Activated CD8-positive, alpha-beta T cell treated with anti-CD3 and anti-CD28 coated beads for 36 hours (primary cell): ENCODE measurements around the gene FRMPD3. TPM values are rescaled to one million over a fixed set of nuclear protein-coding genes. Genes with fewer than 3 reads are reported as not detected.
"Not testable (repeated sequence)": the region's sequence is repeated elsewhere in the genome, so short reads cannot be mapped to it uniquely, and the experiment has no call there.

Source experiments
- ATAC-seq: fragments of 200-7000 bp; cut with Tn5 transposase; one replicate; pipeline ENCODE4 v1.10.0; 2021; ENCODE audit warnings: mild to moderate bottlenecking, moderate library complexity
- CTCF ChIA-PET: fragments of 350-600 bp; sonication (Branson Sonifier 250); formaldehyde crosslinking; loops from one replicate; lab custom pipeline; 2021; ENCODE audit warnings: antibody characterized with exemption; lab: Charles Lee
- POLR2A ChIA-PET: fragments of 350-600 bp; sonication (Branson Sonifier 250); formaldehyde crosslinking; loops from one replicate; lab custom pipeline; 2021; ENCODE audit warnings: antibody characterized with exemption; lab: Charles Lee
- DNase-seq: peaks from one replicate; pipeline ENCODE4 v3.0.0-alpha.2; 2020
- H3K27ac Mint-ChIP-seq: one replicate; pipeline ENCODE4 v1.8.0; 2021; ENCODE audit warnings: mild to moderate bottlenecking, mixed read lengths
- H3K27me3 Mint-ChIP-seq: one replicate; pipeline ENCODE4 v1.8.0; 2021; ENCODE audit warnings: mixed read lengths
- H3K36me3 Mint-ChIP-seq: one replicate; pipeline ENCODE4 v1.8.0; 2021; ENCODE audit warnings: low read depth, mixed read lengths
- H3K4me1 Mint-ChIP-seq: one replicate; pipeline ENCODE4 v1.8.0; 2021; ENCODE audit warnings: low read depth, mixed read lengths
- H3K4me3 Mint-ChIP-seq: one replicate; pipeline ENCODE4 v1.8.0; 2021; ENCODE audit warnings: mild to moderate bottlenecking, moderate library complexity, mixed read lengths
- H3K9me3 Mint-ChIP-seq: one replicate; pipeline ENCODE4 v1.8.0; 2021; ENCODE audit warnings: mixed read lengths
- CTCF ChIP-seq: fragments of 200-600 bp; IDR thresholded peaks from one replicate; pipeline ENCODE4 v1.8.0; 2022; ENCODE audit warnings: antibody characterized with exemption, mild to moderate bottlenecking
- intact Hi-C: fragments of 100-400 bp; cut with micrococcal nuclease; formaldehyde crosslinking; loops from one replicate; pipeline ENCODE4 v1.10.0; 2022
- total RNA-seq, 2 experiments: library from RNA; stranded (reverse); gene quantifications; one replicate each; pipeline ENCODE4 v1.2.3, GENCODE V29; 2021

The FRMPD3 gene
- total RNA-seq, 2 experiments from 2014 or later: not detected

GRCh38 chrX:107470971-107471370, 21.5 kb downstream of the FRMPD3 start:
- DNase-seq (no peak), ATAC-seq (no peak)
- ChIA-PET POLR2A (interaction anchor here (0.7 kb wide), 1 partner anchor 128 kb away, joined by 3 read pairs; no protein-coding TSS in a partner anchor), CTCF (interaction anchor here (1.1 to 1.2 kb wide), 2 partner anchors 15 to 472 kb away, joined by 3 read pairs; no protein-coding TSS in a partner anchor)
- Mint-ChIP-seq H3K4me3 (no peak overlapping the region), H3K4me1 (no peaks in the 10 kb centered on the region), H3K27ac (no peak overlapping the region), H3K9me3 (no peaks in the 10 kb centered on the region), H3K27me3 (peaks cover 3% of the 10 kb centered on the region), H3K36me3 (no peaks in the 10 kb centered on the region)
- no peak for TF ChIP-seq CTCF
- intact Hi-C loops: no loop called here

- H3K27me3 Mint-ChIP-seq, H3K9me3 Mint-ChIP-seq, ATAC-seq, H3K4me1 Mint-ChIP-seq, H3K36me3 Mint-ChIP-seq, DNase-seq, H3K4me3 Mint-ChIP-seq, intact Hi-C loops, H3K27ac Mint-ChIP-seq: not testable (repeated sequence)
- ChIA-PET POLR2A (interaction anchor here (0.7 kb wide), 1 partner anchor 127 kb away, joined by 3 read pairs; no protein-coding TSS in a partner anchor), CTCF (interaction anchor here (1.2 kb wide), 1 partner anchor 16 kb away, joined by 3 read pairs; no protein-coding TSS in a partner anchor)
Observed at GRCh38 chrX:107471420-107471819, 22.0 kb downstream of the FRMPD3 start.

- no peaks in the 10 kb centered on the region for H3K36me3 Mint-ChIP-seq
- no peak for TF ChIP-seq CTCF
- no peaks in the 10 kb centered on the region for H3K9me3 Mint-ChIP-seq
- no peak overlapping the region for H3K4me3 Mint-ChIP-seq
- no peak for ATAC-seq
- POLR2A ChIA-PET: no interaction called here
- peaks cover 3% of the 10 kb centered on the region for H3K27me3 Mint-ChIP-seq
- intact Hi-C loops: no loop called here
- H3K4me1 Mint-ChIP-seq: no peaks in the 10 kb centered on the region
- H3K27ac Mint-ChIP-seq: no peak overlapping the region
- no peak for DNase-seq
- CTCF ChIA-PET: interaction anchor here (1.4 kb wide), 1 partner anchor 300 kb away, joined by 3 read pairs; the partner anchor contains the start of gene NCBP2L
Observed at GRCh38 chrX:107477406-107477805, 28.0 kb downstream of the FRMPD3 start.

- Mint-ChIP-seq H3K27ac (no peak overlapping the region), H3K4me3 (no peak overlapping the region), H3K4me1 (no peaks in the 10 kb centered on the region), H3K27me3 (no peaks in the 10 kb centered on the region), H3K36me3 (no peaks in the 10 kb centered on the region), H3K9me3 (no peaks in the 10 kb centered on the region)
- TF ChIP-seq CTCF: no peak
- intact Hi-C loops: no loop called here
- ChIA-PET POLR2A (no interaction called here), CTCF (no interaction called here)
- no peak for ATAC-seq
- DNase-seq: peak; percentile 5
Observed at GRCh38 chrX:107480272-107480671, 30.8 kb downstream of the FRMPD3 start.

- ATAC-seq (no peak), DNase-seq (no peak)
- no peak overlapping the region for H3K27ac Mint-ChIP-seq
- POLR2A ChIA-PET: no interaction called here
- H3K27me3 Mint-ChIP-seq: no peaks in the 10 kb centered on the region
- H3K36me3 Mint-ChIP-seq: no peaks in the 10 kb centered on the region
- intact Hi-C loops: no loop called here
- no peaks in the 10 kb centered on the region for H3K9me3 Mint-ChIP-seq
- no peak overlapping the region for H3K4me3 Mint-ChIP-seq
- CTCF ChIA-PET: no interaction called here
- no peak for TF ChIP-seq CTCF
- no peaks in the 10 kb centered on the region for H3K4me1 Mint-ChIP-seq
Observed at GRCh38 chrX:107482046-107482445, 32.6 kb downstream of the FRMPD3 start.
